ENCODE results near the gene SAMD7.

GRCh38 chr3:169901453-169901852 lies 9.9 kb upstream of the SAMD7 start:
- no peak for TF ChIP-seq POLR2AphosphoS5 (IDR thresholded peaks at IDR 0.05; ENCODE audit: low read depth, low read length)
- no peak for TF ChIP-seq REST (IDR thresholded peaks at IDR 0.05; ENCODE audit: insufficient read depth in 1 of 2, low read depth in 2 of 2, low read length in 2 of 2)
